ENCODE measurements around the gene HMGCS2. TPM values are rescaled to one million over a fixed set of nuclear protein-coding genes. Genes with fewer than 3 reads are reported as not detected.

HMGCS2 gene
- total RNA-seq, 6 experiments from 2014 or later = not detected

- peaks cover 21% of the 10 kb centered on the region for H3K9me3 Mint-ChIP-seq
- peak; percentile 51 for DNase-seq
- no peak overlapping the region for H3K27ac Mint-ChIP-seq
- H3K4me3 Mint-ChIP-seq = no peak overlapping the region
- no peak for TF ChIP-seq CTCF (IDR thresholded peaks at IDR 0.05)
- peaks cover 13% of the 10 kb centered on the region for H3K4me1 Mint-ChIP-seq (ENCODE audit: low read depth)
- peaks cover 15% of the 10 kb centered on the region for H3K27me3 Mint-ChIP-seq (ENCODE audit: insufficient read depth)
- peaks cover 11% of the 10 kb centered on the region for H3K36me3 Mint-ChIP-seq (ENCODE audit: low read depth)
Measured at GRCh38 chr1:119702384-119702783, 66.3 kb downstream of the HMGCS2 start.

GRCh38 chr1:119701659-119702058 is 67.0 kb downstream of the HMGCS2 start:
- Mint-ChIP-seq H3K9me3 (peaks cover 21% of the 10 kb centered on the region), H3K27ac (no peak overlapping the region), H3K27me3 (ENCODE audit: insufficient read depth) (peaks cover 18% of the 10 kb centered on the region), H3K4me3 (no peak overlapping the region), H3K36me3 (ENCODE audit: low read depth) (peaks cover 11% of the 10 kb centered on the region), H3K4me1 (ENCODE audit: low read depth) (peaks cover 13% of the 10 kb centered on the region)
- no peak for TF ChIP-seq CTCF (IDR thresholded peaks at IDR 0.05)
- no peak for DNase-seq

GRCh38 chr1:119700326-119700725 is 68.4 kb downstream of the HMGCS2 start:
- no peak overlapping the region for H3K4me3 Mint-ChIP-seq
- peaks cover 21% of the 10 kb centered on the region for H3K9me3 Mint-ChIP-seq
- peaks cover 13% of the 10 kb centered on the region for H3K4me1 Mint-ChIP-seq (ENCODE audit: low read depth)
- peaks cover 11% of the 10 kb centered on the region for H3K36me3 Mint-ChIP-seq (ENCODE audit: low read depth)
- H3K27ac Mint-ChIP-seq = no peak overlapping the region
- no peak for TF ChIP-seq CTCF (IDR thresholded peaks at IDR 0.05)
- no peak for DNase-seq
- peaks cover 24% of the 10 kb centered on the region for H3K27me3 Mint-ChIP-seq (ENCODE audit: insufficient read depth)

Other genes starting within 250 kb of the HMGCS2 start
- gene ZNF697, start 120.6 kb downstream of the HMGCS2 start, total RNA-seq (2021; fragmentation: NEBNext Ultra II Directional; extraction: Animal tissue kit (Norgen Biotek cat#: 25700)) = 1 to 10 TPM; 7.5 to 8.5 (median 8.1) TPM
- 100 to 1,000 TPM in 1 of 6 experiments, 10 to 100 TPM in 5; 56.4 to 109 (median 87.0) TPM for gene PHGDH, start 57.0 kb downstream of the HMGCS2 start, total RNA-seq (2021; fragmentation: NEBNext Ultra II Directional; extraction: Animal tissue kit (Norgen Biotek cat#: 25700))
- not detected for gene REG4, start 42.6 kb upstream of the HMGCS2 start, total RNA-seq (2021; fragmentation: NEBNext Ultra II Directional; extraction: Animal tissue kit (Norgen Biotek cat#: 25700))
- not detected for gene ADAM30, start 127.6 kb upstream of the HMGCS2 start, total RNA-seq (2021; fragmentation: NEBNext Ultra II Directional; extraction: Animal tissue kit (Norgen Biotek cat#: 25700))